Posterior cingulate gyrus (tissue), 11 donors: ENCODE data around the gene BCL11B.
A peak's percentile ranks its signal among the peaks of the same experiment; 100 is the strongest.

Experiments
- DNase-seq, 10 donors: peaks; one replicate each; pipeline versions ENCODE4 v3.0.0 to v3.0.0-alpha.2; 2020 to 2021; ENCODE audit warnings: mixed read lengths in 3 of 10
- intact Hi-C: fragments of 100-400 bp; cut with DNase I; formaldehyde crosslinking; loops from one replicate; pipeline ENCODE4 v1.15.1; 2023

Gene BCL11B

DNA sequence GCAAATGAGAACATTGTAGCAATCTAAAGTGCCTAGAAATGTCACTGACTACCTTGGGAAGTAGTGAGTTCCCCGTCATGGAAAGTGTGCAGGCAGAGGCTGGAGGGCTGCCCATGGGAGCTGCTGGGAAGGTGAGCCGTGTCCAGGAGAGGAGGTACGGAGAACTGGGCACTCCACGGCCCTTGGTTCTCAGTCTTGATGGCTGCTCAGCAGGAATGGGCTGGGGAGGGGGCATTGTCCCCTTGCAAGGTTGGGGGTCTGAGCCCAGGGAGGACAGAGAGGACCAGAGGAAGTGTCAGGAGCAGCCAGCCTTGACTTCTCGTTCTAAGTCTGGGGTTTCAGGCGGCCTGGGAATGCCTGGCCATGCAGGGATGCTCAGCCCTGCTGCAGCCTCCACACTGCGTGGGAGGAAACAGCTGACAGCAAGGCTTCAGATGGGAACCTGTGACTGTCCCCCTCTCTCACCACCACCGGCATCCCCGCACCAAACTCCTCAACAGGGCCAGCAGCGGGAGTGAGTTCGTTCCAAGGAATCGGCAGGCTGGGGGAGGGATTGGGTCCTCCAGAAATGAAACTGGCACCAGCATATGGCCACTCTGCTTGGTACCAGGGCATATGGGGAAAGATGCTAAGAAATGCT is 140.2 kb downstream of the BCL11B start:
- peak in 7 of 10 donors; percentile 38 to 91 (median 58) for DNase-seq
- intact Hi-C loops, result no loop called here

DNA sequence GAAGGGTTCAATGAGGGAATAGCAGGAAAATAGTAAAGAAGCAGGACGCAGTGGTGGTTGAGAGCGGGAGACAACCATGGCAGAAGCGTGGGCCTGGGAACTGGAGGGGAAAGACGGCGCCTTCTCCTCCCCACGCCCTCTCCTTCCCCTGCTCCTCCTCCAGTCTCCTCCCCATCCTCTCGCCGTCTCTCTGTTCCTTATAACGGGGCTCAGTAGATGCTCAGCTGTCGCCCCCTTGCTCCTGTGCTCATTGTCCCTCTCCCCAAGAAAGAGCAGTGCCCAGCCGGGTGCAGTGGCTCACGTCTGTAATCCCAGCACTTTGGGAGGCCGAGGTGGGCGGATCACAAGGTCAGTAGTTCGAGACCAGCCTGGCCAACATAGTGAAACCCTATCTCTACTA is 142.0 kb downstream of the BCL11B start:
- intact Hi-C loops, result no loop called here

DNA sequence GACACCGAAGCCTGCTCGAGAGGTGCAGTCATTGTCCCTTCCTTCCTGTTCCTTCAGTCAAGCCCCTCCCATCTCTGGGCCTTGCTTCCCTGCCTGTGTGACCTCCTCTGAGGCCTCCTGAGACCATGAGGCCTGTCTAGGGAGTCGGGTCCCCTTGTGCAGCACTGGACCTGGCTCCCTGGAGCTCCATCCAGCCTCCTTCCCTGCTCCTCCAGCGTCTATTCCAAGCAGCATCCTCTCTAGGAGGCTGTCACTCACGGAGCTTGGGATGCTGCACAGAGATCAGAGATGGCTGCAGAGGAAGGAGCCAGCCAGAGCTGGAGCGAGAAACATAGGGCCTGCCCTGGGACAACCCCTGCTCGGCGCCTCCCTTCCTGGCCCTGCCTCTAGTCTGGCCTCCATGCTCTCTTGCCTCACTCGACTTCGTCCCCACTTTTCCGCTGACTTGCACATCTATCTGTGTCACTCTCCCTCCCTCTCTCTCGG is 142.7 kb downstream of the BCL11B start:
- peak in 2 of 10 donors; percentile 19 to 61 for DNase-seq
- intact Hi-C loops, result no loop called here

More for the DNA sequence above, 142.0 kb downstream of the BCL11B start:
- peak in 1 of 10 donors; percentile 34 for DNase-seq

DNA sequence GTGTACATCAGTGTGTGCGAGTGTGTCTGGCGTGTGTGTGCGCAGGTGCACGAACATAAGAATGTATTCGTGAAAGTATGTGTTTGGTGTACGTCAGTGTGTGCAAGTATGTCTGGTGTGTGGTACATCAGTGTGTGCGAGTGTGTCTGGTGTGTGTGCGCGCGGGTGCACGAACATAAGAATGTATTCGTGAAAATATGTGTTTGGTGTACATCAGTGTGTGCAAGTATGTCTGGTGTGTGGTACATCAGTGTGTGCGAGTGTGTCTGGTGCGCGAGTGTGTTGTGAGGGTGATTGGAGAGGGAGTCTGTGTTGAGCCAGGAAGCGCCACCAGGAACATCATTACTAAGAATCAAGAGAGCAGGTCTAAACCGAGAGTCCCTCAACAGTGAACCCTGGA is 143.8 kb downstream of the BCL11B start:
- intact Hi-C loops, result no loop called here
- peak in 1 of 10 donors; percentile 18 for DNase-seq

DNA sequence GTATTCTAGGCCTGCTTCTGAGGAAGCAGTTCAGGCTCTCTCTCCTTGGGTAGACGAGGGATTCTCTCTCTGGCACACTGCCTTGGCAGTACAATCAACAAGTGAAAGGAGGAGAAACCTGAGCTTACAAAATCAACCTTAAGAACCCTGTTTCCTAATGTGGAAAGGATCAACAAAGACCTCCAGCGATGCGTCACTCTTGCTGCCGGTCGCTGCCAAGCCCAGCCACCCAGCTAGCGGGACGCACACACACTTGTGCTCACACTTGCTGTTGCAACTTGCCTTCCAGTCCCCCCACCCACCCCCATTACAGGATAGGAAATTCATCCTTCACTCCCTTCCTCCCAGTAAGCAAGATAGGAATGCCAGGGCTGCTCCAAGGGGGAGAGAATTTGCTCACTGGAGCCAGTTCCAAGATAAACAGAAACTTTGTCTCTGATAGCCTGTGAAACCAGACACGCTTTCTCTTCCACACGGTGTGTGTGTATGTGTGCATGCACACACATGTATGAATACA is 144.3 kb downstream of the BCL11B start:
- intact Hi-C loops, result no loop called here
- DNase-seq, result peak in 1 of 10 donors; percentile 22

DNA sequence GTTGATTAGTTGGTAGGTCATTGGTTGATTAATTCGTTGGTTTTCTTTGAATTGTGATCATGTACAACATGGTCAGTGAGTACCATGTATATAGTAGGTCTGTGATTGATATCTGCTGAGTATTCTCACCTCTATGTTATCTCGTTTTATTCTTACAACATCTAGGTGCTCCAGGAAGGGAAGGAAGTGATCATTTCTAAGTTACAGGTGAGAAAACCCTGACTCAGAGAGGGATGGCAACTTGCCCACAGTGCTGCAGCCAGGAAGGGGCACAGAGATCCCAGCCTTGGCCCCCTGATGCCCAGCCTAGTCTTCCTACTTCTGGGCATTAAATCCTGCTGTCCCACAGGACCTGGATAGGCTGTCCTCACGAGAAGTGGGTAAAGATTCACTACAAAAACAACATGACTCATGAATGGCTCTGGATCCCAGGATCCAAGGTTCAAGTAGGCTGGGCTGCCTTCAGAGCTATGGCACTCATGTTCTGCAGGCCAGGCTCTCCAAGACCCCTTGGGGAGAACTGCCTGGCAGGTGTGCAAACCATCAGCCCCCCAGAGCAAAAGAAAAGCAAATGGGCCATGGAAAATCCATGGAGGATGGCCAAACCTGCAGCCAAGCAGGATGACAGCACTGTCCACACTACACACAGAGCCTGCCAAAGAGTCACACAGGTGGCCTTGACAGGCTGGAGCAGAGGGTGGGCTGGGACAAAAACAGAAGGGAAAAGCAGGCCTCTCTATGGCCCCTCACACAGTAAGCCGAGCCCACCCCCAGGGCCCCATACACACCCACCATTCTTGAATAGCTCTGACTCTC is 146.2 kb downstream of the BCL11B start:
- DNase-seq, result no peak
- intact Hi-C loops, result no loop called here

DNA sequence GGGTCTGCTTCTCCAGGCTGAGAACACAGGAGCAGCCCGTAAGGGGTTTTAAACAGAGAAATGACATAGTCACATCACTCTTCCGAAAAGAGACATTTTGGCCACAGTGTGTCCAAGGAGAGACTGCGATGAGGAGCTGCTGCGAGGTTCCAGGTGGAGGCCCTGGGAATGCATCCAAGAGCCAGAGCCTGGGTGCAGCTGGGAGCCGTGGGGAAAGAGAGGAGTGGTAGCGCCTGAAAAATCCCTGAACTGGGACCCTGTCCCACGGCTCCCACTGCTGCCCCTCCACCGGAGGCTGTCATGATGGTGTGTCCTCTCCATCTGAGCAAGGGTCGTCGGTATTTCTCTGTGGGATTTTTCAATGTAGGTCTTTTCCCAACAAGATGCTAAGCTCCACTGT is 146.9 kb downstream of the BCL11B start:
- intact Hi-C loops, result no loop called here
- peak in 2 of 10 donors; percentile 43 to 74 for DNase-seq

DNA sequence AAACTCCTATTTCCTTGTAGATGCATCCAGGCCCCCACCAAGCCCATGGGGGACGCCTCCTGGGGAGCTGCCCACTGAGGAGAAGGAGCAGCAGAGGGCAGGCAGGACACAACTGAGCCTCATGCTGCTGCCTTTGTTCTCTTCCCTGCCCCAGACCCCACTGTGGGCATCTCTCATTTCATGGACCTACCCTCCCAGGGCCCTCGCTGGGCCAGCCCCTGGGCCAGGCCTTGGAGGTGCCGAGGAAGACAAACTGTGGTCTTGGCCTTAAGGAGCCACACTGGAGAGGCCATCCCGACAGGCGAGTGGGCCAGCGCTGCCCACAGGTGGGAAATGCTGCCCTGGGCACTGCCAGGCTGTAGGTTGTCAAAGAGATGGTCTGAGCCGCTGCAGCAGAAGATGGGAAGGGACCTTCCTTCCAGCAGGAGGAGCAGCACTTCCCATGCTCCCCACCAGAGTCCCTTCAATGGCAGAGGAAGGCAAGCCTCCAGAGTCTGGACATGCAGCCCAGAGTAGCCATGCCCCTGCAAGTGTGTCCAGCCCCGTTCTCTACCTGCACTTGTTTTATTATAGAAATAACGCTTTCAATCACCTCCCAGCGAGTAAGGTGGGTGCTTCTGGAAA is 147.4 kb downstream of the BCL11B start:
- DNase-seq, result peak in 2 of 10 donors; percentile 55 to 79
- intact Hi-C loops, result no loop called here

DNA sequence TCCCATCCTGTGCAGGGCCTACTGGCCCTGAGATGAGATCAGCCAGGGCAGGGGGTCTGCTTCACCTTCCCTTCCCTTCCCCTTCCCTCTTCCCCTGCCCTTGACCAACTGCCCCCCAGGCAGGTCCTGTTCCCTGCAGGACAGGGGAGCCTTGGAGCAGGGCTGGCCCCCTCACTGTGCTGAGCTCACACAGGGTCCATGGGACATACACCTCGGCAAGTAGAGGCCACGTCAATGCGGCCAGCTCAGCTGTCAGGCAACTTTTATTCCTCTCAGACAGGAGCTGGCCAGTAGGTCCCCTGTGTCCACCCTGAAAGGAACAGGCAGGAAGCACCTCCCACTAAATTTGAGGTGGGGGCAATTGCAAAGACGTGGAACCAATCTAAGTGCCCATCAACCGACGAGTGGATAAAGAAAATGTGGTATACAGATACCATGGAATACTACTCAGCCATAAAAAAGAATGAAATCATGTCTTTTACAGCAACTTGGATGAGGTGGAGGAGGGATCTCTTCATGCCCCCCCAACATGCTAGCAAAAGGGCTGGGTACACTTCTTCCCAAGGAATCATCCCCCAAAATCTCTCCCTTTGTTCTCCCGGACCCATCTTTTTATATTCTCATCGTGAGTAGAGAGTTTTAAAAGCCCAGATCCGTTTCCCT is 148.7 kb downstream of the BCL11B start:
- intact Hi-C loops, result no loop called here
- DNase-seq, result peak in 2 of 10 donors; percentile 64 to 74

DNA sequence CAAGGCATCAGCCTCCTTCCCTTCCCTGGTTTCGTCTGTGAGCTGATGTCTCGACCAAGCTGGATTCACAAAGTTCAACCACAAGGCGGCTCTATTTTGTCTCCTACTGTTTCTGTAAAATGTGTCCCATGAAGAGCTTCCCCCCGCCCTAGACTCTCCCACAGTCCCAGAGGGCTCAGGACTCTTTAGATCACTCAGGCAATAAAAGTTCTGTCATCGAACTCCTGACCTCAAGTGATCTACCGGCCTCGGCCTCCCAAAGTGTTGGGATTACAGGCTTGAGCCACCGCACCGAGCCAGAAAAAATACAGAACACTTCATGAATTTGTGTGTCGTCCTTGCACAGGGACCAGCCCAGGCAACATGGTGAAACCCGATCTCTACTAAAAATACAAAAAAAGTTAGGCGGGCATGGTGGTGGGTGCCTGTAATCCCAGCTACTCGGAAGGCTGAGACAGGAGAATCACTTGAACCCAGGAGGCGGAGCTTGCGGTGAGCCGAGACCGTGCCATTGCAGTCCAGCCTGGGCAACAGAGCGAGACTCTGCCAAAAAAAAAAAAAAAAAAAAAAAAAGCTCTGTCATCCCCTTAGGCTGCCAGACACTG is 149.4 kb downstream of the BCL11B start:
- intact Hi-C loops, result no loop called here
- peak in 1 of 10 donors; percentile 16 for DNase-seq

DNA sequence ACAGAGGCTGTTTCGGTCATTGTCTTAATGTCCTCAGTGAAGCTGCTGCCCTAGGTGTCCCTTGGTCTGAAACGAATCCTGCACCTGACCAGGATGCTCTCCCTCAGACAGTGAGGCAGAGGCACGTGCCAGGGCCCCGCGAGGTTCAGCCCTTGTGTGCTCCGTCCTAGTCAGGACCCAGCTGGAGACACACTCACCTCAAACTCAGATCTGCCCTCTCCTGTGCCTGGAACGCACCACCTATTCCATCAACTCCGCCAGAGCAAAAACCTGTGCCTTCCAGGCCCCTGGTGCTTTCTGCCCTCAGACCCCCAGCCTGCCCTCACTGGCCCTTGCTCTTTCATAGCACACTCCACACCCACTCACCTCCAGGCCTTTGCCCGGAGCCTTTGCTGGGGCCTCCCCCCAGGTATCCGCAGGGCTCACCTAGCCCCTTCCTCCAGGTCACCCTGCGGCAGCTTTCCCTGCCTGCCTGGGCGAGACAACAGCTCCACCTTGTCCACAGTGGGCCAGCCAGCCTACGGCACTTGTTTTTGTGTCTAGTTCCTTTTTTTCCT is 150.6 kb downstream of the BCL11B start:
- intact Hi-C loops, result no loop called here
- DNase-seq, result peak in 1 of 10 donors; percentile 55

DNA sequence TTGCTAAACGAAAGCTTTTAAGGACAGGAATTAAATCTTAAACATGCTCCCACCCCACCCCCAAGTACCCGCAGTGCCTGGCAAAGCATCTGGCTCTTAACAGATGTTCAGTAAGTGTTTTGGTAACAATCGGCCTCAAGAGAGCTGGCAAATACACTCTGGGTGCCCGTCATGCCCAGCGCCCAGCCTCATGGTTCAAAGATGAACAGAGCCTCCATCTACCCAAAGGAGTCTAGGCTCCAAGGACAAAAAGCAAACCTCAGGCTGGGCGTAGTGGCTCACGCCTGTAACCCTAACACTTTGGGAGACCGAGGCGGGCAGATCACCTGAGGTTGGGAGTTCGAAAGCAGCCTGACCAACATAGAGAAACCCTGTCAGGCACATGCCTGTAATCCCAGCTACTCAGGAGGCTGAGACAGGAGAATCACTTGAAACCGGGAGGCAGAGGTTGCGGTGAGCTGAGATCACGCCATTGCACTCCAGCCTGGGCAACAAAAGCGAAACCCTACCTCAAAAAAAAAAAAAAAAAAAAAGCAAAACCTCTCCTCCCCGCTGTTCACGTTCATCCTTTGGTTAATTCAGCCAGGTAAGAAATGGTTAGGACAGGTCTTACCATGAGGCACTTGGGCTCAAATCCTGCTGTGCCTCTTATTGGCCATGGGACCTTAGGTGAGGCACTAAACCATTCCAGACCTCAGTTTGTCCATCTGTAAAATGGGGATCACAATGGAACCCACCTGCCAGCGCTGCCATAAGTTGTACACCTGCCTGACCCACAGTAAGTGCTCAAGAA is 151.3 kb downstream of the BCL11B start:
- DNase-seq, result peak in 1 of 10 donors; percentile 34
- intact Hi-C loops, result no loop called here

DNA sequence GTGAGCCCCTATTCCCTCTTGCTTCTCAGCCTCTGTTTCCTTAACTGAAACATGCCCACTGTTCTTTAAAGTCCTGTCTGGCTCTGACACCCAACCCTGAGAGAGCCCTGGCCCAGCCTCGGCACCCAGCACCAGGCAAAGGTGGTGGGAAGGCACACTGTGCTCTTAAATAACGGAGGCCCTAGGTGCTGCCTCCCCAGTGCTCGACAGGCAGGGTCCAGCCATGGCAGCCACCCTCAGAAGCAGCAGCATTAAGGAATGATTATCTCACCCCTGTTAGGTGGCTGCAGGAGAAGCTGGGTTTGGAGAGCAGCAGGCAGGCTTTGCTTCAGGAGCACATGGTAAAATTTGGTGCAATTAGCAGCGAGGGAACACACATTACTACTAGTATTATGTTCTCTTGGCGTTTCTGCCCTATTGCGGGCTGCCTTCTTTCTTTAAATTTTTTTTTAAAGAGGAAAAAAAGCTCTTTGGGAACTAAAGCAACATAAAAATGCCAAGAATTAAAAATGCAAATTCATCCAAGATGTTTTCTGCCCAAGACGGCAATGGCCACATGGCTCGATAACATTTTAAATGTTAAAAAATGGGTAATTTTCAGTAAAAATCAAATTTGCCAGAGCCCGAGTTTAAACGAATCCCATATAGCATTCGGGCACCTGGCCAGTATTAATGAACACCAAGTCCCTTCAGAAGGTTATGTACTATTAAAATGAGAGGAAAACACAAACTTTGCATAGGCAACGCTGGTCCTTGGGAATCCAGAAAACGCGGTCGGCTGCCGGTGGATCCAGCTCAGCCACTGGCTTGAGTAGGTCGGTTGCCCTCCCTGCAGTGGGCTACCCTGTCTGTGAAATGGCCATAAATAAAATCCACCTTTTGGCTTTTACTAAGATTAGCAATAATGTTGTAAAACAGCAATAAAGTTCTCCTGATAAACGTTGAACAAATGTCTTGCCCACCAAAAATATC is 152.2 kb downstream of the BCL11B start:
- DNase-seq, result peak in 2 of 10 donors; percentile 67
- intact Hi-C loops, result no loop called here
